RWPE2 (cell line): ENCODE data around the gene NDUFV1.
"Not testable (repeated sequence)": the region's sequence is repeated elsewhere in the genome, so short reads cannot be mapped to it uniquely, and the experiment has no call there.

Experiments
- ATAC-seq: fragments of 200-7000 bp; cut with Tn5 transposase; 3 replicates; pipeline ENCODE4 v1.9.1; 2021; ENCODE audit warnings: low read depth
- DNase-seq: peaks from one replicate; pipeline ENCODE4 v3.0.0-alpha.2; 2020; ENCODE audit warnings: low spot score
- H3K27ac ChIP-seq: fragments of 450-650 bp; 2 replicates; pipeline ENCODE4 v1.5.1; 2017; ENCODE audit warnings: mild to moderate bottlenecking; ENCODE audit not compliant: poor library complexity, severe bottlenecking
- H3K27me3 ChIP-seq: fragments of 250-450 bp; sonication (Bioruptor Pico); 2 replicates; pipeline ENCODE4 v1.5.1; 2021; ENCODE audit warnings: mild to moderate bottlenecking, moderate library complexity; ENCODE audit not compliant: insufficient read depth, poor library complexity, severe bottlenecking
- H3K36me3 ChIP-seq: fragments of 250-450 bp; sonication (Bioruptor Pico); 2 replicates; pipeline ENCODE4 v1.5.1; 2020; ENCODE audit warnings: low read depth, mild to moderate bottlenecking, moderate library complexity
- H3K4me1 ChIP-seq: fragments of 250-450 bp; sonication (Bioruptor Pico); 2 replicates; pipeline ENCODE4 v1.5.1; 2021; ENCODE audit warnings: mild to moderate bottlenecking, moderate library complexity; ENCODE audit not compliant: insufficient read depth, poor library complexity, severe bottlenecking
- H3K4me3 ChIP-seq: fragments of 250-450 bp; sonication (Bioruptor Pico); 2 replicates; pipeline ENCODE4 v1.5.1; 2021; ENCODE audit warnings: mild to moderate bottlenecking, moderate library complexity; ENCODE audit not compliant: severe bottlenecking
- H3K9me3 ChIP-seq: fragments of 250-450 bp; sonication (Bioruptor Pico); 2 replicates; pipeline ENCODE4 v1.5.1; 2021; ENCODE audit warnings: mild to moderate bottlenecking, moderate library complexity; ENCODE audit not compliant: severe bottlenecking
- TF ChIP-seq, protein P1 (sequence below): fragments of 450-650 bp; IDR thresholded peaks from one replicate; pipeline ENCODE4 v1.5.1; 2017; ENCODE audit warnings: mild to moderate bottlenecking, moderate library complexity; ENCODE audit not compliant: poor library complexity, severe bottlenecking

NDUFV1 gene

DNA sequence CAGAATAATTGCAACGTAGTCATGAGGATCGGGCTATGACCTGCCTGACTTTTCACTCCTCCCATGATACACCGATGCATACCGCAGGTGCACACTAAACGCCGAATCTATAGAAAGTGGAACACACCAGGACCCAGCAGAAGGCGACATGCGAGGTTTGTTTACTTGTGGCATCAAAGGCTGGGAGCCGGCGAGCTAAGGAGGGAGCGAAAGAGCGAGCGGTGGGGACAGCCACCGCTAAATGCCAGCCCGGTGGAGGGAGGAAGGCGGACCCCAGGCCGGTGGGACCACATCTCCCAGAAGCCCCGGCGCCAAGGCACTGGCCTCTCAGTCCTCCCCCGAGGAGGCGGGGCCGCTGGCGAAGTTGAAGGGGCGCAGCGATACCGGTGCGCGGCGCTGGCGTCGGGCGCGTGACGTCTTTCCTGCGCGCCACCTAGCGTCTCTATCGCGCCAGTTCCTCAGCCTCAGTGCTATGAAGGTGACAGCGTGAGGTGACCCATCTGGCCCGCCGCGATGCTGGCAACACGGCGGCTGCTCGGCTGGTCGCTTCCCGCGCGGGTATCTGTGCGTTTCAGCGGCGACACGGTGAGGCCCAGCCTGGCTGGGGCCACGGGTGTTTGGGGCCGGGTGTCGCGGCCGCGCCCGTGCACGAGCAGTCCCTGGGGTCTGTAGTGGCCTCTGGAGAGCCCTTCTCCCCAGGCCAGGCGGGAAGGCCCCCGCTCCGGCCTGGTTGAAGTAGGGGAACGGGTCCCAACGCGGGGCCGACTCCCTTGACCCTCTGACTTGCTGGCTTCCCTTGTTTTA, at the start of gene NDUFV1:
NDUFV1 (plus strand) TSS at position 445 of the 804 bp plus-strand sequence; CDS start at position 514, 69 bp downstream.
- TF ChIP-seq, protein P1, sequence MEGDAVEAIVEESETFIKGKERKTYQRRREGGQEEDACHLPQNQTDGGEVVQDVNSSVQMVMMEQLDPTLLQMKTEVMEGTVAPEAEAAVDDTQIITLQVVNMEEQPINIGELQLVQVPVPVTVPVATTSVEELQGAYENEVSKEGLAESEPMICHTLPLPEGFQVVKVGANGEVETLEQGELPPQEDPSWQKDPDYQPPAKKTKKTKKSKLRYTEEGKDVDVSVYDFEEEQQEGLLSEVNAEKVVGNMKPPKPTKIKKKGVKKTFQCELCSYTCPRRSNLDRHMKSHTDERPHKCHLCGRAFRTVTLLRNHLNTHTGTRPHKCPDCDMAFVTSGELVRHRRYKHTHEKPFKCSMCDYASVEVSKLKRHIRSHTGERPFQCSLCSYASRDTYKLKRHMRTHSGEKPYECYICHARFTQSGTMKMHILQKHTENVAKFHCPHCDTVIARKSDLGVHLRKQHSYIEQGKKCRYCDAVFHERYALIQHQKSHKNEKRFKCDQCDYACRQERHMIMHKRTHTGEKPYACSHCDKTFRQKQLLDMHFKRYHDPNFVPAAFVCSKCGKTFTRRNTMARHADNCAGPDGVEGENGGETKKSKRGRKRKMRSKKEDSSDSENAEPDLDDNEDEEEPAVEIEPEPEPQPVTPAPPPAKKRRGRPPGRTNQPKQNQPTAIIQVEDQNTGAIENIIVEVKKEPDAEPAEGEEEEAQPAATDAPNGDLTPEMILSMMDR, result peak; percentile 45
- ATAC-seq, result peak; percentile 99
- no peak within 1 kb of the TSS for H3K27ac ChIP-seq
- H3K4me3 ChIP-seq, result peak within 1 kb of the TSS; percentile 80
- no peaks in the 10 kb centered on the region for H3K9me3 ChIP-seq
- peak; percentile 95 for DNase-seq
- H3K36me3 ChIP-seq, result peaks cover 27% of the 10 kb centered on the region
- H3K4me1 ChIP-seq, result peaks cover 4% of the 10 kb centered on the region
- no peaks in the 10 kb centered on the region for H3K27me3 ChIP-seq

DNA sequence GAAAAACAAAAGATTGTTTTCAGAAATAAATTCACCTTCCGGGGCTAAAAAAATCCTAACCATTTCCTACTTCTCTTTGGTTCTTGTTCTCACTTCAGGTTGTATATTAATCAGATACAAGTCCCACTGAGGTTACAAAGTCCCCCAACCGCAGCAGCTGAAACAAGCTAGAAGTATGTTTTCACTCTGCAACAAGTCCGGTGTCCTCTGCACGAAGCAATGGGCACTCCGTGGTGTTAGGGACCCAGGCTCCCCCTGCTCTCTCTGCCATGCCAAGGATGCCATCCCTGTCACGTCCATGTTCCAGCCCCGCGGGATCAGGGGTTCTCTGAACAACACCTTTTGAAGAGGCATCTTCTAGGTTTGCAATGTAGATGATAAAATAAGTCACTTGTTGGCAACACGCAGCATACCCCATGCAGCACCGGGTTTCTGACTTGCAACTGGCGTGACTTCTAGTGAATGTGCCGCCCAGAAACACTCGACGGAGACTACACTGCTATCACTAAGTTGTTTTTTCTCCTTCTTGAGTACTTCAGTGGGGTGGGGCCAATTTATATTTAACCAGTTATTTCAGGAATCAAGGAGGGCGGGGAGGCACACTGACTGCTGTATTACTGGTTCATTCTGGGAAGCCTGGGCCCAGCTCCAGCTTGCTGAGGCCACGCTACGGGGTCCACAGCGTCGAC, 48.5 kb upstream of the NDUFV1 start:
- TF ChIP-seq, protein P1, result no peak
- ATAC-seq, result no peak
- peaks cover 4% of the 10 kb centered on the region for H3K4me1 ChIP-seq
- no peak for DNase-seq
- no peaks in the 10 kb centered on the region for H3K9me3 ChIP-seq
- H3K27me3 ChIP-seq, result no peaks in the 10 kb centered on the region
- no peaks in the 10 kb centered on the region for H3K36me3 ChIP-seq
- no peak overlapping the region for H3K4me3 ChIP-seq
- no peak overlapping the region for H3K27ac ChIP-seq

DNA sequence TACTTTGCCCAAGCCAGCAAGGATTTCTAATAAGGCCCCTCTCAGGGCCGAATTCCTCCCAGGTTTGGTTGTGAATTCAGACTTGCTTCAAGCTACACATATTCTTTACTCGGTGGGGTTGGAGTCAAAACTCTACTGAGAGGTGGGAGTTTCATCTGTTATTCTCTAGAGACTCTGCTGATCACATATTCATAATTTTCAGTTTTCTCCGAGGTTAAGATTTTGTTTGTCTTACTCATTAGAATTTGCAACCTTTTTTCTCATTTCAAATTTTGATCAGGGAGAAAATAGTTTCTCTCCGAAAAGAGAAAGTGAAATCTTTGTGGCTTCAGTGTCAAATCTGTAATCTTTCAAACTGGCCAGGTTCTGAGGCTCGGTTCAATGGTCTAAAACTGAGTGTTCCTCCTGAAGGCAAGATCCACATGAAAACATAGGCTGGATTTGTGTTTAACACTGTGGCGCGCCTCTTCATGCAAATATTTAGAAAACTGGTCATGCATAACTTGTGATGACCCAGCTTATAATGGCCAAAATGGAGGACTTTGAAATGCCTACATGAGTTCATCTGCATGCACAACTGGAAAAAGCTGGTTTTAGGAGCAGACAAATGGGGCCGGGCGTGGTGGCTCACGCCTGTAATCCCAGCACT, 44.6 kb upstream of the NDUFV1 start:
- Histone ChIP-seq H3K27ac (no peak overlapping the region), H3K4me1 (peaks cover 17% of the 10 kb centered on the region), H3K9me3 (no peaks in the 10 kb centered on the region), H3K4me3 (no peak overlapping the region), H3K36me3 (no peaks in the 10 kb centered on the region), H3K27me3 (no peaks in the 10 kb centered on the region)
- no peak for DNase-seq
- ATAC-seq, result no peak
- TF ChIP-seq, protein P1, result no peak

DNA sequence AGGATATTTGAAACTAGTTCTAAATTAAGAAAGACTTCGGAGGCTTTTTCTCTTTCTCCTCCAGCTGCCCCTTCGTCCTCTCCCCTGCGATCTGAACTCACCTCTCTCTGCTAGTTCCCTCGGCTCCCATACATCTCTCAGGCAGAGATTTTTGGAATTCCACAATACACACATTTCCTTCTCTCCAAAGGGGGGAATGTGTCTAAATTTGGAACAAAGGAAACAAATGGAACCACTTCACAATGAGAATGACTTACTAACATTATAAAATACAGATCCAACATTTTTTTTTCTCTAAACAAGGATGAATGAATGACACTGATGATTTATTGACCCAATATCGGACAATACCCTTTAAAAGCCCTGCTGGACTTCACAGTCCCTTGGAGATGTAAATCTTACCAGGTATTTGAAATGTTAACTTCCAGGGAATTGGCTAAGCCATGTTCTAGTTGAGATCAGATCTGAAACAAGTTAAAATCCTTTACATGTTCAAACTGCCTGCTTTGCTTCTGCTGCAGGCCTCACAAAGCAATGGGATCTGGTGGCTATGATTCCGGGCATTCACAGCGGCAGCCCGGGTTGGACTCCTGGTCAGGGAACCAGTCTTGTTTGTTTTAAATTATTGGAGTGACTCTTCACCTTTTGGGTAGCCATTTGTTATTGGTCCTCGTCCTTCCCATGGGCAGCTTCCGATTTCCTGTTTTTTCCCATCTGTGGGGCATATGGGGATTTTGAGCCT, 43.6 kb upstream of the NDUFV1 start:
- Histone ChIP-seq H3K27ac (peak overlapping the region; percentile 67), H3K4me3 (no peak overlapping the region), H3K27me3 (no peaks in the 10 kb centered on the region), H3K4me1 (peaks cover 17% of the 10 kb centered on the region), H3K36me3 (no peaks in the 10 kb centered on the region), H3K9me3 (no peaks in the 10 kb centered on the region)
- TF ChIP-seq, protein P1, result no peak
- DNase-seq, result no peak
- ATAC-seq, result no peak

DNA sequence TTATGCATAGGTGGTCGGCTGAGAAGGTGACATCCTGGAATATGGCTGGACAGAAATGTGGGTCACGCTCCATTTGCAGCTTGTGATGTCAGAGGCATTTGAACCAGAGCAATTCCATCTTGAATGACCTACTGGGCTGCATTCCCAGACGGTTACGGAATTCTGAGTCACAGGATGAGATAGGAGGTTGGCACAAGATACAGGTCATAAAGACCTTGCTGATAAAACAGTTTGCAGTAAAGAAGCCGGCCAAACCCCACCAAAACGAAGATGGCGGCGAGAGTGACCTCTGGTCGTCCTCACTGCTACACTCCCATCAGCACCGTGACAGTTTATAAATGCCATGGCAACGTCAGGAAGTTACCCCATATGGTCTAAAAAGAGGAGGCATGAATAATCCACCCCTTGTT, 43.0 kb upstream of the NDUFV1 start:
- not testable (repeated sequence) for H3K9me3 ChIP-seq, H3K4me3 ChIP-seq, H3K27me3 ChIP-seq, H3K36me3 ChIP-seq, DNase-seq
- H3K27ac ChIP-seq, result peak overlapping the region; percentile 67
- ATAC-seq, result peak; percentile 80
- H3K4me1 ChIP-seq, result peaks cover 17% of the 10 kb centered on the region
